HL-60/S4 (cell line): ENCODE data around the gene REELD1.

ENCODE experiments used
- in situ Hi-C: fragments of 300-500 bp; cut with MboI; formaldehyde crosslinking; loops from 2 replicates; pipeline ENCODE4 v1.14.3; 2022; ENCODE audit warnings: low sequenced_read_pairs

REELD1 gene

DNA sequence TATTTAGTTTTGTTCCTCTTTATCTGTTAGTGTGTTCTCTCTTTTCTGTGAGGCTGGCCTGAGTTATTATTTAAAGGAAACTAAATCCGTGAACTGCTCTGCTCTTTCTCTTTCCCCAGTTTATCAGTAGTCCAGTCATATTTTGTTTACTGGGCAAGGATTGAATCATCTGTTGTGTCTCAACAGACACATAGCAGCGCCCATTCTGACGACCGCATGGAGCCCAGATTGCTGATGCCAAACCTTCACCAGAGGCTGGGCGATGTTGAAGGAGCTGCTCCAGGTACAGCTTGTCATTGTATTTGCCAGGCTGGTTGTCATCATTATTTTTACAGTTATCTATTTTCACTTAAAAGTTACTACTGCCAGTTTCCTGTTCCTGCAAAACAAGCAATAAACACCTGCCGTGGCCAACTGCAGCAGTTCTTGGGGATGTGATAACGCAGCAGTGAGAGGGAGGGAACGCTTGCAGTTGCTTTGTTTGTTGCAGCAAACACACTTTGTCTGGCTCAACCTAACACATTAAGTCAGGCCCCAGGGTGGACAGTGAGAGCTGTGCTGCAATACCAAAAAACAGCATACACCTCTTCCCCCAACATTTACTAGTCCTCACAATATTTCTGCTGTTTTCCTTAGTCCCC lies 10.1 kb downstream of the REELD1 start:
- in situ Hi-C loops = no loop called here

DNA sequence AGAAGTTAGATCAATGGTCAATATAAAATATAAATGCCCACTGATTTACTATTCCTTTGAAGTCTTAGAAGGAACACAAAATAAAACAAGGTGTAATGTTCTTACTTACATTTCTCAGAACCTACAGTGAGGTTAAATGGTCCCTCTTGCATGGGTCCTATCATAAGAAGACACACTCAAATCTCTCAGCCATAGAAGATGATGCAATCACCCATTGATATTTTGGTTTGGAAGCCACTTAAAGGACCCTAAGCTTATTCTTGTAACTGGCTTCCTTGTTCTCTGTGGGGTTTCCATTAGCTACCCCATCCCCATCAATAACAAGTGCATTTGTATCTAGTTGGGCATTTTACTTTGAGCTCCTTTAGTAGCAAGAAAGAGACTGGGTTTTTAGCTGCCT lies 15.1 kb downstream of the REELD1 start:
- in situ Hi-C loops = no loop called here

- in situ Hi-C loops = no loop called here
These were observed 17.9 kb downstream of the REELD1 start for GRCh38 chr4:146232131-146232722.

DNA sequence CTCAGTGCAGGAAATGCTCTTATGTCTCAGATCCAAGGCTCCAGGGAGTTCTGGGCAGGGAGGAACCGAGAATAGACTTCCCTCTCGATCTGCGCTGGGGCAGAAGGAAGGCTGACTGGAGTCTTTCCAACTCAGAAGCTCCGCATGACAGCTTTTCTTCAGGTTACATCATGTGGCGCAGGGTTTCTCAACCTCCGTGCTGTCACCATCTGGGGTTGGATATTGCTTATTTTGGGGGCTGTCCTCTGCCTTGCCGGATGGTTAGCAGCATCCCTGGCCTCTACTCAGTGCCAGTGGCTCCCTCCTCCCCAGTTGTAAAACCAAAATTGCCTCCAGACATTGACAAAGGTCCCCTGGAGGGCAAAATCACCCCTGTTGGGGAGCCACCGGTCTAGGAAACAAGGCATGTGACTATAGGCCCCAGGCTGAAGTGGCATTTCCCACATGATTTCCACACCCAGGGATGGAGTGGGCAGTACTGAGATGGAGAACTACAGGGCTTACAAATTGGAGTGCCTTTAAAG lies 21.4 kb downstream of the REELD1 start:
- in situ Hi-C loops = no loop called here

DNA sequence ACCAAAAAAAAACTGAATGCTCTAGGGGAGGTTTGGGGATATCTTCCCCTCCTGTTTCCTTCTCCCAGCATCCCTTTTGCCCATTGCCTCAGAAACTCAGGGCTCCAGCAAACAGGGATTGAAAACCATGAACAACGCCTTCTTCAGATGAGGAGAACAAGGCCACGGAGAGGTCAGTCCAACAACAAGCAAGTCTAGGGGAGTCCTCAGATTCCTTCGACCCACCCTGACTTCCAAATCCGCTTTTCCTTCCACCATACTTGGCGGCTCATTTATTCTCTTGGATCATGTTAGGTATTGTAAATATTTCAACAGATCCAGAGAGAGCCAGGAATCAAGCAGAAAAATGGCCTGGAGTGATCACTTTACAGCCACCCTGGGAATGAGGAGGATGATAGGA lies 21.9 kb downstream of the REELD1 start:
- in situ Hi-C loops = no loop called here

DNA sequence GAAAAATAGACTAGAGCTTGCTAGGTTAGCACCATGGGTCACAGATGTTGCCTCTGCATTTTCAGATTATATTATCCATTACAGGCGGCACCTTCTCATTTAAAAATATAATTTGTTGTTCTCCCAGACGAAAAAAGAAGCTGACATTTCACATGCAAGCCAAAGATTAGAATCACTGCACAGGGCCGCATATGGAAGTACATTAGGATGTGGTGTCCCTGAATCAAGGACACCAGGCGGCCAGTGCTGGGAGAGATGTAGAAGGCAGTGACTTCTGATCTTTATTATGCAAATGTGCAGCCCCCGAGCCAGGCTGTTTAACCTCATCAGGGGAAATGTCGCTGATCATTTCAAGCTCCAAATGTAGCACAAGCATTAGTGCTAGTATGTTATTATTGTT lies 22.8 kb downstream of the REELD1 start:
- in situ Hi-C loops = no loop called here

GRCh38 chr4:146238107-146238506 lies 23.8 kb downstream of the REELD1 start:
- in situ Hi-C loops = no loop called here

GRCh38 chr4:146243141-146243882 lies 29.0 kb downstream of the REELD1 start:
- in situ Hi-C loops = no loop called here

DNA sequence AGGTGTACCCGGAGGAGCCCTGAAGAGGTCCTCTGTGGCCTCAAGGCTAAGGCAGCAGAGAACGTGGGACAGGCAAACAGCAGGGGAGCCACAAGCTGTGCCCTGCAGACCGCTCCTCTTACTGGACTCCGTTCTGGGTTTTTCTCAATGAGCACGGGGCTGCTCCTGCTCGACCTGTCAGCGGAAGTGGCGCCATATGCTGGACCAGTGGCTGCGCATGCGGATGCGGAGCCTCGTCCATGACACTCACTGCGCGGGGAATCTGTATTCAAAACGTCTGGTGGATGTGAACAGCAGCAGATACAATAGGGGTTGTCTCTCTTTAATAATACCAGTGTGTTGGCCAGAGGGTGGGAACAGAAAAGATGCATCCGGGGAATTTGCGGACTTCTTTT lies 29.5 kb downstream of the REELD1 start:
- in situ Hi-C loops = no loop called here

GRCh38 chr4:146244496-146244895 lies 30.2 kb downstream of the REELD1 start:
- in situ Hi-C loops = no loop called here

DNA sequence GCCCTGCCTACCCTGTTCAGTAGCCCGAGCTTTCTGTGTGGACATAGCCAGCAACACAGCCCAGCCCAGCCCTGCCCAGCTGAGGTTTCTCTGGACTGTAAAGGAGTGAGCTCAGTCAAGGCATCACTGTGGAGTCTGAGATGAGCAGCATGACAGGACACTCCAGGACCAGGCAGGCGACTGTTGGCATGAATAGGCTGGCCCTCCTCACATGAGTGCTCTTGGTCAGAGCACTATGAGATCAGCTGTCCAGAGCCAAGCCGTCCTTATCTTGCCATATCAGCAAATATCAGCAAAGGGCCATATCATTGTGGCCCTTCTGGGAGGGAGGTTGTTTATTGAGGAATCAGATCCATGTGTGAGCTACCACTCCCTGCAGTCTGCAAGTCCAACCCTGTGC lies 30.9 kb downstream of the REELD1 start:
- in situ Hi-C loops = no loop called here

GRCh38 chr4:146245850-146246249 lies 31.5 kb downstream of the REELD1 start:
- in situ Hi-C loops = no loop called here

GRCh38 chr4:146246381-146246780 lies 32.0 kb downstream of the REELD1 start:
- in situ Hi-C loops = no loop called here

- in situ Hi-C loops = no loop called here
These were observed 33.0 kb downstream of the REELD1 start for GRCh38 chr4:146247356-146247755.

DNA sequence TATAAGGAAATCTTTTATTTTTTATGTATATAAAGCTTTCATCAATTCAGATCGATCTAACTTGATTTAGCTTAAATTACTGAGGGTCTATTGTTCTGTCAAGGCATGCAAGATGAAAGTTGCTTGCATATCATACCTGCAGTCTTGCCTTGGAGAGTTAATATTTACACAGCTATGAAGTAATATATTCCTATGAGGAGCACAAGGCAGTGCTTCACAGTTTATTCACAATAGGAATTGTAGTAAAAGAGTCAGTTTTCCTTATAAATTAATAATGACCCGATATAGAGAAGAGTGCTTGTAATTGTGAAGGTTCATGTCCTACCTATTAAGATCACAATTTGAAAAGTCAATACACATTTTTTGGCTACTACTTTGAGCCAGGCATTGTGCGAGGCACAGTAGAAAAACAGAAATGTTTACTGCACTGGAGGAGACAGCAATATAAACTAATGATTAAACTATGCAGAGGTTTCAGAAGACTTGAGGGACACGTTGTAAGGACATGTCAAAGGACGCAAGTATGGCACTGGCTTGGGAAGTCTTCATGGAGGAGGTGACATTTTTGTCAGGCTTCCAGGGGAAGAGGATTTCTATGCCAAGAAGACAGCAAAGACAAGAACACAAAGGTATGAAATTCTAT lies 38.8 kb downstream of the REELD1 start:
- in situ Hi-C loops = no loop called here

DNA sequence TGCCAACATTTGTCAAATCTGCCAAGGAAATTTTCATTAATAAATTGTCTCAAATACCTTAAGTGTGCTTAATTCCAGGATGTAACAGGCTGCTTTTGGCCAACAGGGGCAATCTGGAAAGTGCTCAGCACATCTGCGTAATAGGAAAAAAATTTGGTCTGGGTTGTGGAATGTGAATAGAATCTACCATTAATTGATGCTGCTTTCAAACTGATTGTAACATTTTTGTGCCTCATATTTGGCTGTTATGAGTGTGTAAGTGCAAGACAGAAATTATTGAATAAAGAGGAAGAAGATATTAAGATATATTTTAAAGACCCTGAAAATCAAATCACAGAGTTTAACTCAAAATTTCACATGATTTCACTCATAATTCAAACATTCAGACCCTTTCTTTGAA lies 41.1 kb downstream of the REELD1 start:
- in situ Hi-C loops = no loop called here

GRCh38 chr4:146255874-146256273 lies 41.5 kb downstream of the REELD1 start:
- in situ Hi-C loops = no loop called here

DNA sequence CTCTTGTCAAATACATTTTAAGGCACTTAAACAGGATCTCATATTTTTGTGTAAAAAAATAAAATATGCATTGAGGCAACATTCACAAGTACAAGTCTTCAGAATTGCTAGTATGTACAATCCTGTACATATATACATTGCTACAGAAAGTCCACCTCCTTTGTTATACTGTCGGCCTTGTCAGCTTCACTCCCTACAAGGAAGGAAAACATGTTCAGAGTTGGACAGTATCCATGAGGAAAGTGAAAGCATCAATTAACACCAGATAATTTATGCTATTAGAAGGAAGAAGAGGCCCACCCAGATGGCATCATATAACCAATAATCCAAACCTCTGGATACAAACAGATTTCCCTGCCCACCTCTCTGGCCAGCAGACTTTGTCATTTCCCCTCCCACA lies 42.0 kb downstream of the REELD1 start:
- in situ Hi-C loops = no loop called here

- in situ Hi-C loops = no loop called here
These were observed 43.2 kb downstream of the REELD1 start for GRCh38 chr4:146257511-146257910.

DNA sequence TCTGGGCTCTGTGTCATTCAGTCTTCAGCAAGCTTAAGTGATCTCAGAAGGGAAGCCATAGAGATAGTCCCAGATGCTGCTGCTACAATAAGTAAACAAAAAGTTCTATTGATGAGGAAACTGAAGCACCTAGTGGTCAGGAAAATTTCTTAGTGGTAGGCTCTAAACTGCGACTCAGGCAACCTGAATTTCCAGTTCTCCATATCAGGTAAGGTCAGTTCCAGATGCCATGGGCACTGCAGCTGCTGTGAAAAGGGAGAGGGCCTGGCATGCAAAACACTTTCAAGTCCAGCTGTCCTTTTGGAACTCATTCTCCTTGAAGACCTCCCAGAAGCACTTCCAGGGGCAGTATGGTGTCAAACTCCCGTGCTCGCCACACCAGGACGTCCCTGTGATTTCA lies 46.2 kb downstream of the REELD1 start:
- in situ Hi-C loops = no loop called here

DNA sequence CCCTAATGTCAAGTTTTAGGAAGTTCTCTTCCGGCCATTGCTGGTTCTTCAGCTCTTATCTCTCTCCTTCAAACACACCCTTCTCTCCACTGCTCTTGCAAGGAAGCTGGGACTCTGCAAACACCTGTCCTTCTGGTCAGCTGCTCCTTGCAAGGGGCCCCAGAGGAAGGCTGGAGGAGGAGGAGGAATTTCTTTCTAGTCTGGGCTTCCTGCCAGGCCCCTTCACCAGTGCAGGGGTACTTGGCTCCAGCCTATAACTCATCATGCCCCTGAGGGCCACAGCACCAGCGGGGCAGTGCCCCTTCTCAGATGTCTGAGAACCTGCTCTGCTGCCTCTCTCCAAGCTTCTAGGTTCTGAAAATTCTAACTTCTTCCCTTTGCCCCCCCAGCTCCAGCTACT lies 46.7 kb downstream of the REELD1 start:
- in situ Hi-C loops = no loop called here

DNA sequence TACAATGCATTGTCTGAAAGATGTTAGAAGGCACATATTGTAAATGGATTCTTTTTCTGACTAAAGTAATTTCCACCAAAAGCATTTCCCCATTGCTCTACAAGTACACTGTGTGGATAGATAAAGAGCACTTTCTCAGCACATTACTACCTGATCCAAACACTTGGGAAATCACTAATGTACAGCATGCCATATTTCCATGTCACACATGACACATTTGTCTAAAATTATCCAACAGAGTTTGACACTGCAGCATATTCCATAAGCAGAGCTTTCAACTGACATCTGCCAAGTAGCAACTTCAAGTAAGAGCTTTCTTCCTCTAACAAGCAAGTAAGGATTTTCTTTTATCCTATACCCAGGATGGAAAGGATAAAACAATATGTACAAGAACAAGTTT lies 49.5 kb downstream of the REELD1 start:
- in situ Hi-C loops = no loop called here
